Measurements from ENCODE around the gene SLC39A10. TPM values are rescaled to one million over a fixed set of nuclear protein-coding genes. Genes with fewer than 3 reads are reported as not detected.

SLC39A10 gene

GRCh38 chr2:195782156-195782555 lies 125.1 kb downstream of the SLC39A10 start:
- no peak overlapping the region for H4K91ac ChIP-seq (ENCODE audit: low read depth, low read length, poor library complexity)
- H3K14ac ChIP-seq (ENCODE audit: low read length) = no peak overlapping the region
- H3K27me3 ChIP-seq (ENCODE audit: control insufficient read depth in 3 of 3, insufficient read depth in 3 of 3, low read depth in 1 of 3, low read length in 3 of 3) = no peaks in the 10 kb centered on the region

More at GRCh38 chr2:195782156-195782555, 125.1 kb downstream of the SLC39A10 start:
- DNase-seq (ENCODE audit: low spot score) = no peak
- Histone ChIP-seq H3K18ac (ENCODE audit: low read length) (no peak overlapping the region), H2BK120ac (ENCODE audit: low read depth, low read length) (no peak overlapping the region), H2BK5ac (ENCODE audit: low read length) (no peak overlapping the region), H3K27ac (replicated peaks; ENCODE audit: low read length) (no peak overlapping the region), H2BK15ac (ENCODE audit: low read length) (no peak overlapping the region), H3K4me3 (ENCODE audit: low read length in 2 of 2) (no peak overlapping the region), H2AFZ (ENCODE audit: low read length) (no peak overlapping the region), H3K9ac (ENCODE audit: low read depth, low read length, poor library complexity) (no peak overlapping the region), H4K8ac (ENCODE audit: low read depth, low read length) (no peak overlapping the region), H3K79me1 (ENCODE audit: low read depth, low read length) (no peaks in the 10 kb centered on the region), H3K4me1 (ENCODE audit: control insufficient read depth in 2 of 2, insufficient read depth in 1 of 2, low read depth in 1 of 2, low read length in 2 of 2) (no peaks in the 10 kb centered on the region), H3K36me3 (replicated peaks in 1 of 2; ENCODE audit: control insufficient read depth in 2 of 2, insufficient read depth in 2 of 2, low read length in 2 of 2) (no peaks in the 10 kb centered on the region), H3K4me2 (ENCODE audit: insufficient read depth, low read length, poor library complexity, severe bottlenecking) (no peak overlapping the region), H2BK12ac (ENCODE audit: low read length) (no peak overlapping the region), H3K4ac (ENCODE audit: low read length) (no peak overlapping the region), H3K9me3 (replicated peaks in 1 of 2; ENCODE audit: control insufficient read depth in 2 of 2, insufficient read depth in 1 of 2, low read depth in 1 of 2, low read length in 2 of 2) (no peaks in the 10 kb centered on the region), H2AK5ac (ENCODE audit: low read depth, low read length) (no peak overlapping the region), H3K23ac (ENCODE audit: low read depth, low read length, poor library complexity) (no peak overlapping the region)
- no CpG with 5 or more reads among the region's 2 CpGs for WGBS, 2 donors (ENCODE audit: extremely low coverage in 2 of 2, insufficient read length in 2 of 2, insufficient replicate concordance in 1 of 2)

Small RNA genes lying within 50 kb of the gene (small RNA-seq; reads per million reads assigned to genes)
- not detected for gene RNU6-915P (ENCODE audit: insufficient read depth)
